Measurements from ENCODE around the gene TCERG1L.

Gene TCERG1L

DNA sequence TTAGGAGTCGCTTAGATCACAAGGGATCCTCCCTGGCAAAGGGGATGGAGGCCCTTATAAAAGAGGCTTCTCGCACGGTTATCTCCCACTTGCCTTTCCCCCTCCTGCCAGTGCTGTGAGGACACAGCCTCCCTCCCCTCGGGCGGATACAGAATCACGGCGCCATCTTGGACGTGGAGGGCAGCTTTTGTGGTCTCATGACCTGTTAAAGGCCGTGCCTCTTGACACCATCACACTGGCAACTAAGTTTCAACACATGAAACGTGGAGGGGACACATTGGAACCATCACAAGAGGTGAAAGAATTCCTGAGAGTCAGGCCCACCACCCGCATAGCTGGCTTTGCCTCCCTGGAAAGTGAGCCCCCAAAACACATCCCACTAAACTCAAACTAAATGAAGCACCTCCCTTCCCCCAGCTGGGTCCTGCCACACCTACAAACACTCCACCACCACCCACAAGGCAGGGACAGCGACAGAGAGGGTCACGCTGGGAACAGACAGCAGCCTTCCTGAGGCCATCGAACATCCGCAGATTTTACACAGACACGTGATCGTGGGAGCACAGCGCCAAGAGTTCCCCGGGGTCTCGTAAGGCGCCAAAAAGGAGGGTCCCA lies 110.6 kb downstream of the TCERG1L start:
- FAIRE-seq (no peak), DNase-seq (ENCODE audit: insufficient read length) (no peak)
- TF ChIP-seq POLR2A (IDR thresholded peaks at IDR 0.05; ENCODE audit: low read depth, low read length) (no peak), TAF1 (IDR thresholded peaks at IDR 0.05; ENCODE audit: borderline replicate concordance, low read depth, low read length) (no peak), POLR2AphosphoS5 (IDR thresholded peaks at IDR 0.05; ENCODE audit: low read depth, low read length) (no peak)

- FAIRE-seq (no peak), DNase-seq (ENCODE audit: insufficient read length) (no peak)
- TF ChIP-seq POLR2AphosphoS5 (IDR thresholded peaks at IDR 0.05; ENCODE audit: low read depth, low read length) (no peak), TAF1 (IDR thresholded peaks at IDR 0.05; ENCODE audit: borderline replicate concordance, low read depth, low read length) (no peak), POLR2A (IDR thresholded peaks at IDR 0.05; ENCODE audit: low read depth, low read length) (no peak)
Measured at GRCh38 chr10:131199646-131200045, 111.9 kb downstream of the TCERG1L start.

GRCh38 chr10:131198843-131199242 lies 112.7 kb downstream of the TCERG1L start:
- no peak for TF ChIP-seq POLR2A (IDR thresholded peaks at IDR 0.05; ENCODE audit: low read depth, low read length)
- TF ChIP-seq TAF1 (IDR thresholded peaks at IDR 0.05; ENCODE audit: borderline replicate concordance, low read depth, low read length): no peak
- no peak for TF ChIP-seq POLR2AphosphoS5 (IDR thresholded peaks at IDR 0.05; ENCODE audit: low read depth, low read length)
- FAIRE-seq (no peak), DNase-seq (ENCODE audit: insufficient read length) (no peak)

GRCh38 chr10:131198401-131198800 lies 113.1 kb downstream of the TCERG1L start:
- FAIRE-seq (no peak), DNase-seq (ENCODE audit: insufficient read length) (no peak)
- TF ChIP-seq TAF1 (IDR thresholded peaks at IDR 0.05; ENCODE audit: borderline replicate concordance, low read depth, low read length) (no peak), POLR2A (IDR thresholded peaks at IDR 0.05; ENCODE audit: low read depth, low read length) (no peak), POLR2AphosphoS5 (IDR thresholded peaks at IDR 0.05; ENCODE audit: low read depth, low read length) (no peak)

DNA sequence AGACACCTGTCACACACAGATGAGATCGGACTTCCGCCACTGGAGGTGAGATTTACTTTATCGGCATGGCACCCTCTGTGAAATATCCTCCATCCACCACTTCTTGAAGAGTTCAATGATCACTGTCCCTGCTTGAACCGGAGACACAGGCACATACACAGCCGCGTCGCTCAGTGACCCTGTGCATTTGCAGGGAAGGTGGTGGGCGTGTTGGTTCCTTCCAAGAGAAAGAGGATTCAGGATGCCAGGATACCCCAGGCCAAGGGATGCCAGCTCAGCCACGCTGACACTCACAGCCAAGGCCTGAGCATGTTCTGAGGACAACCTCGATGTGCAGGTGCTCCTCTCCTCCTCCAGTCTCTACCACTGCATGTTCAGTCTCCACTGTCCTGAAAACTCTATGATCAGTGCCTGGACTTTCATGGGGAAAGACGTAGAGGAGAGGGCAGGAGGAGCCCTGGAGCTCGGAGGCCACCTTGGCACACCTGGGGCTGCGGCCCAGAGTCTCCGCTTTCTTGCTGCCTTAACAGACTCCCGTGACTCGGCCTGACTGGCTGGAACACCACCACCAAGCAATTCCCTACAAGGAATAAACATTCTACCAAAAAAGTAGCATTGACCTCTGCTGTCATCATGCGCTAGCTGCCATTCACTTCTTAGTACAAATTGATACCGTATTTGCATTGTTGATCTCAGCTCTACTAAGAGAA lies 115.2 kb downstream of the TCERG1L start:
- FAIRE-seq: no peak
- no peak for DNase-seq (ENCODE audit: insufficient read length)
- TF ChIP-seq POLR2AphosphoS5 (IDR thresholded peaks at IDR 0.05; ENCODE audit: low read depth, low read length) (no peak), POLR2A (IDR thresholded peaks at IDR 0.05; ENCODE audit: low read depth, low read length) (no peak), TAF1 (IDR thresholded peaks at IDR 0.05; ENCODE audit: borderline replicate concordance, low read depth, low read length) (no peak)

DNA sequence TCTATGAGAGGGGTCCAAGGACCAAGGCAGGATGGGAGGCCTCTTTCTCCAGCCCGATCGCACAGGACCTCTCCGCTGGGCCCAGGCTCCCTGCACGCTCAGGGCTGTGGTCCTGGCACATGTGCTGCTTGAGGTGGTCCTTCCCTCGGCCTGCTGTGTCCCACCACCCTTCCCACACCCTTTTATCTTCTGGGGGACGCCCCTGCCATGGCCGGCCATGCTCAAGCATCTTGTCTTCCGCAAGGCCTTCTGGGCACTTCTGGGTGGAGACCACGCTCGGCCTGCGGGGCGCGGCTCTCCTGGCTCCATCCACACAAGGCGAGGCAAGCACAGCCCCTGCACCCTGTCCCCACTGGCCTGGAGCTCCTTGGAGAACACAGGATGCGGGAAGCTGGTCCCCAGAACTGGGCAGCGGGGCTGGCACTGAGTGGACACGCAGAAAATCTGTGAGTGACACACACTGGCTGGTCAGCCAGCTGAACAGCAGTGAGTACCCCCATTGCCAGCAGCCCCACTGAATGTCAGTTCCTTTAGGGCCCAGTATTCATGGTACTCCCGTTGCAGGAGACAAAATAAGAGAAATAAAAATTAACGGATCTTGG lies 115.9 kb downstream of the TCERG1L start:
- no peak for DNase-seq (ENCODE audit: insufficient read length)
- no peak for FAIRE-seq

GRCh38 chr10:131195116-131195515 lies 116.4 kb downstream of the TCERG1L start:
- FAIRE-seq (no peak), DNase-seq (ENCODE audit: insufficient read length) (no peak)
- TF ChIP-seq TAF1 (IDR thresholded peaks at IDR 0.05; ENCODE audit: borderline replicate concordance, low read depth, low read length) (no peak), POLR2AphosphoS5 (IDR thresholded peaks at IDR 0.05; ENCODE audit: low read depth, low read length) (no peak), POLR2A (IDR thresholded peaks at IDR 0.05; ENCODE audit: low read depth, low read length) (no peak)

More for the DNA sequence above, 115.9 kb downstream of the TCERG1L start:
- TF ChIP-seq POLR2A (IDR thresholded peaks at IDR 0.05; ENCODE audit: low read depth, low read length) (no peak), POLR2AphosphoS5 (IDR thresholded peaks at IDR 0.05; ENCODE audit: low read depth, low read length) (no peak), TAF1 (IDR thresholded peaks at IDR 0.05; ENCODE audit: borderline replicate concordance, low read depth, low read length) (no peak)

- FAIRE-seq: no peak
Measured at GRCh38 chr10:131193923-131194322, 117.6 kb downstream of the TCERG1L start.

GRCh38 chr10:131188494-131188893 lies 123.0 kb downstream of the TCERG1L start:
- no peak for FAIRE-seq

More at GRCh38 chr10:131193923-131194322, 117.6 kb downstream of the TCERG1L start:
- no peak for DNase-seq (ENCODE audit: insufficient read length)
- TF ChIP-seq POLR2A (IDR thresholded peaks at IDR 0.05; ENCODE audit: low read depth, low read length): no peak
- TF ChIP-seq TAF1 (IDR thresholded peaks at IDR 0.05; ENCODE audit: borderline replicate concordance, low read depth, low read length): no peak

DNA sequence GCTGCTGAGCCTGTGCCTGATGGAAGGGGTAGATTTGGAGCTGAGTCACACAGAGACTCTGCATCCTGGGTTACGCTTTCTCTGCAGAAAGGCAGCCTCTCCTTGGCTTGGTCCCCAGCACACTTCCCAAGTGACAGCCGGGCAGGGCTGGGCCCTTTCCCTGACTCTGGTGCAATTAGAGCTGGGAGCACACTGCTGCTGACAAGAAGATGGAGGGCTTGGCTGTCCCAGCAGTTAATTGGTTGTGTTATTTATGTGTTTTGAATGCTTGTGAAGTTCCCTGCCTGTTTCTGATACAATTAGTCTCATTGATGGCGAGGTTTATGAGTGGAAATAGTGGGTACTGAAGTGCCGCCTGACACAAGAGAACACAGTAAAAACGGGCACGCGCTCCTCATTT lies 123.6 kb downstream of the TCERG1L start:
- no peak for DNase-seq (ENCODE audit: insufficient read length)
- TF ChIP-seq POLR2A (IDR thresholded peaks at IDR 0.05; ENCODE audit: low read depth, low read length) (no peak), POLR2AphosphoS5 (IDR thresholded peaks at IDR 0.05; ENCODE audit: low read depth, low read length) (no peak), TAF1 (IDR thresholded peaks at IDR 0.05; ENCODE audit: borderline replicate concordance, low read depth, low read length) (no peak)
- FAIRE-seq: no peak

More at GRCh38 chr10:131188494-131188893, 123.0 kb downstream of the TCERG1L start:
- DNase-seq (ENCODE audit: insufficient read length): no peak
- TF ChIP-seq POLR2A (IDR thresholded peaks at IDR 0.05; ENCODE audit: low read depth, low read length): no peak
- TF ChIP-seq TAF1 (IDR thresholded peaks at IDR 0.05; ENCODE audit: borderline replicate concordance, low read depth, low read length): no peak
- no peak for TF ChIP-seq POLR2AphosphoS5 (IDR thresholded peaks at IDR 0.05; ENCODE audit: low read depth, low read length)

DNA sequence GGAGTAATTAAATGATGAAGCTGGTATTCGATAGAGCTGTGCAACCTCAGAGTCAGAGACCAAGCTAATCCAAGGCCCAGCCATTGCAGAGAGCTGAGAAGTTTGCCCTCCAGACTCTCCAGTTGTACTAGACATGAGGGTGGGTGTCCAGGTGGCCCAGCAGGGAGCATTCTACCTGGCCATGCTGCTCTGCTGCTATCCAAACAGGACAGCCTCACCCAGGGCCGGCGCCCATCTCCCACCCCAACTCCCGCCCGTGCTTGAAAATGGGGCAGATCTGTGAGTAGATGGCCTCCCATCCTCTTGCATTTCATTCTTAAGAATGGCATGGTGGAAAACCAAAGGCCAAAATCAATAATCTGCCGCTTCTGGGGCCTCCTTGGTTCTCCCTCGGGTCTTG lies 124.2 kb downstream of the TCERG1L start:
- TF ChIP-seq POLR2AphosphoS5 (IDR thresholded peaks at IDR 0.05; ENCODE audit: low read depth, low read length) (no peak), POLR2A (IDR thresholded peaks at IDR 0.05; ENCODE audit: low read depth, low read length) (no peak)
- FAIRE-seq (no peak), DNase-seq (ENCODE audit: insufficient read length) (no peak)
